HG03520 (cell line): ENCODE measurements around the gene KLHL11.

Source experiments
- ATAC-seq: cut with Tn5 transposase; IDR thresholded peaks from one replicate; pipeline ENCODE4 v1.9.1; 2021; ENCODE audit warnings: mild to moderate bottlenecking, moderate library complexity; ENCODE audit not compliant: unreplicated experiment

KLHL11 gene, protein sequence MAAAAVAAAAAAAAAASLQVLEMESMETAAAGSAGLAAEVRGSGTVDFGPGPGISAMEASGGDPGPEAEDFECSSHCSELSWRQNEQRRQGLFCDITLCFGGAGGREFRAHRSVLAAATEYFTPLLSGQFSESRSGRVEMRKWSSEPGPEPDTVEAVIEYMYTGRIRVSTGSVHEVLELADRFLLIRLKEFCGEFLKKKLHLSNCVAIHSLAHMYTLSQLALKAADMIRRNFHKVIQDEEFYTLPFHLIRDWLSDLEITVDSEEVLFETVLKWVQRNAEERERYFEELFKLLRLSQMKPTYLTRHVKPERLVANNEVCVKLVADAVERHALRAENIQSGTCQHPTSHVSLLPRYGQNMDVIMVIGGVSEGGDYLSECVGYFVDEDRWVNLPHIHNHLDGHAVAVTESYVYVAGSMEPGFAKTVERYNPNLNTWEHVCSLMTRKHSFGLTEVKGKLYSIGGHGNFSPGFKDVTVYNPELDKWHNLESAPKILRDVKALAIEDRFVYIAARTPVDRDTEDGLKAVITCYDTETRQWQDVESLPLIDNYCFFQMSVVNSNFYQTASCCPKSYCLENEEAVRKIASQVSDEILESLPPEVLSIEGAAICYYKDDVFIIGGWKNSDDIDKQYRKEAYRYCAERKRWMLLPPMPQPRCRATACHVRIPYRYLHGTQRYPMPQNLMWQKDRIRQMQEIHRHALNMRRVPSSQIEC

DNA sequence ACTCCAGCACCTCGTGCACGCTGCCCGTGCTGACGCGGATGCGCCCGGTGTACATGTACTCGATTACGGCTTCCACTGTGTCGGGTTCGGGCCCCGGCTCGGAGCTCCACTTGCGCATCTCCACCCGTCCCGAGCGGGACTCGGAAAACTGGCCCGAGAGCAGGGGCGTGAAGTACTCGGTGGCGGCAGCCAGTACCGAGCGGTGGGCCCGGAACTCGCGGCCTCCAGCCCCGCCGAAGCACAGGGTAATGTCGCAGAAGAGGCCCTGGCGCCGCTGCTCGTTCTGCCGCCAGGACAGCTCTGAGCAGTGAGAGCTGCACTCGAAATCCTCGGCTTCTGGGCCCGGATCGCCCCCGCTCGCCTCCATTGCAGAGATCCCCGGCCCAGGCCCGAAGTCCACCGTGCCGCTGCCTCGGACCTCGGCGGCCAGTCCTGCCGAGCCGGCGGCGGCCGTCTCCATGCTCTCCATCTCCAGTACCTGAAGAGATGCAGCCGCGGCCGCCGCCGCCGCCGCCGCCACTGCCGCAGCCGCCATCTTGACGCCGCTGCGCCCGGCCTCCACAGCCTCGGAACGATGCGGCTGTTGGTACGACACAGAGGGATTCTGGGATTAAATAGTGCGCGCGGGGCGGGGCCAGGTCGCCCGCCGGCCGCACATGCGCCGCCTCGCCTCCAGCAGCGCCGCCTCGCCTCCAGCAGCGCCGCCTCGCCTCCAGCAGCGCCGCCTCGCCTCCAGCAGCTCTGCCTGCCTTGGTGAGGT lies at the start of gene KLHL11:
Gene KLHL11, minus strand, starts transcription at position 588 of the 760 bp plus-strand sequence. Its CDS starts 53 bp downstream, at position 535.
- peak; percentile 76 for ATAC-seq

DNA sequence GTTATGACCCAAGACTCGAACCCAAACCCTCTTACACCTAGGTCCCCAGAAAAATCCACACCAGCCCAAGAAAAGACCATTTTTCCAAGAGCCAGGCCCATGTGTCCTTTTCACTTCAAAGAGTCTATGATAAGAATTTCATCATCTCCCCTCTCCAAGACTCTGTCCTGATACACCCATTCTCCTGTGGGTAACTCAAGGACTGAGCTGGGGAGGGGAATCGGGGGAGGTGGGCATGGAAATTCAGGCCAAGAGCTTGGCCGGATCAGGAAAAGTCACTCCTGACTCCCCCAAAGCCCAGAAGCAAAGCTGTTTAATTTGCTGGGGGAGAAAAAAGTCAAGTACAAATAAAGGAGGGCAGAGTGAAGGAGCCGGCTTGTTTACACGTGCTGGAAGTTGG lies 49.8 kb upstream of the KLHL11 start:
- no peak for ATAC-seq

DNA sequence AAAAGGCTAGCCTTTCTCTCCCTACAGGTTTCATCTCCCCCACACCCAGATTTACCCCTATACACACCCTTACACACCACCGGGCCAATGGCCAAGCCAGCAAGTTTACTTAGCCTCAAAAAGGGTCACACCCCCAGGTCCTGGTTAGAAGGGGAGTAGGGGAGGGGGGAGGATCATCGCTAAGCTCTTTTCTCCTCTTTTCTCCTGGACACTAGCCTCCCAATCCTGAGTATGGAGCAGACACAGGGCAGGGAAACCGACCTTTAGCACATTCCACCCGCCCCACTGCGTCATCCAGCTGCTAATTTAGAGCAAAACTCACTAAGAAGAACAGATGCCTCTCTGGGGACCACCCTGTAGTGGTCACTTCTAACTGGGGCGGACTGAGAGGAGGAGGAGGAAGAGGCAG lies 49.1 kb upstream of the KLHL11 start:
- no peak for ATAC-seq

DNA sequence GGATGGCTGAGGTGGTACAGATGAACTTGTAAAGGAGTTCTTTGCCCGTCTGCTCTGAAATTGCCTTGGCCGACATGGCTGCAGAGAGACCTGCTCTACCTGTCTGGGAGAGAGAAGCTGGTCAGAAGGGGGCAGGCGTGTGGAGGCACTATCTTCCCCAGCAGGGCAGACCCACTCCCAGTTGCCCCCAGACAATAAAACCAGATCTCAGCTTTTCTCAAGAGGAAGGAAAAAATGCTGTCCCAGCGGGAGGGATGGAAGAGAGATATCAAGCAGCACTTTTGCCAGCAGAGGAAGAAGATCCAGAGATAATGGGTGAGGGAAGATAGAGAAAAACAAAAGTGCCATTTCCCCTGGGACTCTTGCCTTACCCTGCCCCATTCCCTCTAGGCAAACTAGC lies 48.6 kb upstream of the KLHL11 start:
- no peak for ATAC-seq

DNA sequence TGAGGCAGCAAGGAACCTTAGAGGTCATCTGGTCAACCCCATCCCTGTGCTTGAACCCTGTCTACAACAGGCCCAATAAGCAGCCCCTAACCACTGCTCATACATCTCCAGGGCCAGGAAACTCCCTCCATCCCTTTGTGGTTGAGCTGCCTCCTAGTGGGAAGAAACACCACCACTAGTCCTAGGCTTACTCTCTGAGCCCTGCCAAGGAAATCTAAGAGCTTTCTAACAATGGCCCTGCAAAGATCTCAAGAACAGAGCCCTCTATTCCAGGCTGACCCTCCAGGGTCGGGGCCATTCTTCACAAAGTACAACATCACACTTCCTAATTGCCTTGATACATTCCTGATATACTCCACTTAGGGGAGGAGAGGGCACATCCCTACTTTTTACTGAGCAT lies 47.7 kb upstream of the KLHL11 start:
- no peak for ATAC-seq

DNA sequence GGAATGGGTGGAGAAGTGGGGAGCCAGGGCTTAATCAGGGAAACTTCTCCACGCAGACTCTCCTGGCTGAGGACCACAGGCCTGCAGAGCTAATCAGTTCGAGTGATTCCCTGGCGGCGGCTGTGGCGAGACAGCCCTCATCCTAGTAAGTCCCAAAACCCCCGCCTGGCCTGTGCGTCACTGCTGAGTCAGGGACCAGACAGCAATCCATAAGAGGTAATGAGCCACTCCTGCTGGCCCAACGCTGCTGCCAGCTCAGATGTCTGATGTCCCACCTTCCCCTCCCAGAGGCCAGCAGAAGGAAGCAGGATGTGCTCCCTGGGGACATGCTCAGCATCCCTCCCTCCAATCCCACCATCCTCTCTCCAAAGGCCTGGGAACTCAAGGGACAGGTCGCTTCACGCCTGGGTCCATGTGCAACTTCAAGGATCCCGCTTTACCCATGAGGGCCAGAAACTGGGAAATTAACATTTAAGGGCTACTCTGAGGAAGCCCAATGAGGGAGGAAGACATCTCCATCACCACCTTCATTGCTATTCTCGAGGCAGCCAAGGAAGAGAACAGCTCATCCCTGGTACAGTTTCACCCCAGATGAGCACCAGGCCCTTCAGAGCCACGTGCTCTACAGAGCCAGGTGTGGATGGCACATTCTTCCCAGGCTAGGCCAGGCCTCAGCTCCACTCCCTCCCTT lies 45.6 kb upstream of the KLHL11 start:
- no peak for ATAC-seq

DNA sequence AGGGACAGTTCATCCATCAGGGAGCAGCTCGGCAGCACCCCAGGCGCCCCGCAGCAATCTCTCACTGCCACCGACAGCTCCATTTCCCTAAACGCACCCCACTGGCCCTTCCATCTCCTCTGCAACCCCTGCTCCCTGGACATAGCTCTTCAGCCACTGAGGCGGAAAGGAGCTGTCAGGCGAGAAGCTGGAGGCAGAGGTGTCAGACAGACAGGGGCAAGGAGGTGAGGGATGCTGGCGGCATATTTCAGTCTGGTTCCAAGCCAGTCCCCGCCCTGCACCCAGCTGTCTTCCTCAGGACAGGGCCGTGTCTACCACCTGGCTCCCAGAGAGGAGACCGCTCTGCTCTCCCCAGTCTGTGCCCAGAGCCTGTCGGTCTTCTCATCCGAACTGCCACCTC lies 43.9 kb upstream of the KLHL11 start:
- no peak for ATAC-seq

DNA sequence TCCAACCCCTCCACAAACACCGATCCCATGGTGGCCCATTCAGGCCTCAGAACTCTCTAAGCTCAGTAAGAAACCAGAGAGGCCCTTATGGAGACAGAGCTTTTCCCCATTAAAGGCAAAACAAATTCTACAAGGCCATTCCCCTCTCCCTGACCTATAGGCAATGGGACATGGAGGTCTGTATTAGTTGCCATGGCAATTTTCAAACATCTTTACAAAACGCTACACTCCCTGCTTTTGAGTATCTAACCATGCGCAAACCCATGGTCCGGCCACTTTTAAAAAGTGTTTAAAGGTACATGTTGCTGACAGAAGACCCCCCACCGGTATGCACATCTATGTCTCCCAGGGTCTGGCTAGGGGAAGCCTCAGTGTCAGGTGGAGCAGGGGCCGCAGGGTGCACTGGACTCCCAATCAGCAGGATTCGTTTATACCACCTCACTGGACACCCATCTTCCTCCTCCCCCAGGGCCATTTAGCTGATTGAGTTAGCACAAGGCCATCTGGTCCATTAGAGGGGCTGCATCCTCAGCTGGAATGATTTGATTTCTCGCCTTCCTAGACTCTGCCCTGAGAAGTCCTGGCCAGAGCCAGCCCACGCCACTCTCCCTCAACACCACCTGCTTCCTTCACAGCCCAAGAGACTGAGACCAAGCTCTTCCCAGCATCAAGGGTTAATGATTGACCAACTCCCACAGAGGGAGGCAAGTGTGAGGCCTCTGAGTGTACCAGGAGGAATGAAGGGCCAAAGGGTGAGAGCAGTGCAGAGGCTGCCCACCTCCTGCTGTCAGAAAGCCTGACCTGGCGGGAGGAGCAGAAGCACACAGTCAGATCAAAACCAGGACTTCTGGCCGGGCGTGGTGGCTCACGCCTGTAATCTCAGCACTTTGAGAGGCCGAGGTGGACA lies 42.7 kb upstream of the KLHL11 start:
- no peak for ATAC-seq

DNA sequence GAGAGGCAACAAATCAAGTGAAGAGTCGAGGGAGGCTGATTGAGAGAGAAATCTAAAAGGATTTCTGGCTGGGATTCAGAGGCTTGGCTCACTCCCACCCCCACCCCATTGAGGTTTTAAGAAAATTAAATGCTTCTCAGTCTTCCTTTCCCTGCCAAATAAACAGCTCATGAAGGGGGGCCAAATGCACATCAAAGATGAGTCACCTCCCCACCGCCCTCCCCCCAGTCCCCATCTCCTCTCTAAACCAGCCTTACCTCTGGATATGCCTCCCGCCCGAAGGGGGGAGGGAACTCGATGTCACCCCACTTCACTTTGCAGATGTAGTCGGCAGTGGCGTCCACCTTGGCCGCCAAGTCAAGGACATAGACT lies 41.9 kb upstream of the KLHL11 start:
- no peak for ATAC-seq

DNA sequence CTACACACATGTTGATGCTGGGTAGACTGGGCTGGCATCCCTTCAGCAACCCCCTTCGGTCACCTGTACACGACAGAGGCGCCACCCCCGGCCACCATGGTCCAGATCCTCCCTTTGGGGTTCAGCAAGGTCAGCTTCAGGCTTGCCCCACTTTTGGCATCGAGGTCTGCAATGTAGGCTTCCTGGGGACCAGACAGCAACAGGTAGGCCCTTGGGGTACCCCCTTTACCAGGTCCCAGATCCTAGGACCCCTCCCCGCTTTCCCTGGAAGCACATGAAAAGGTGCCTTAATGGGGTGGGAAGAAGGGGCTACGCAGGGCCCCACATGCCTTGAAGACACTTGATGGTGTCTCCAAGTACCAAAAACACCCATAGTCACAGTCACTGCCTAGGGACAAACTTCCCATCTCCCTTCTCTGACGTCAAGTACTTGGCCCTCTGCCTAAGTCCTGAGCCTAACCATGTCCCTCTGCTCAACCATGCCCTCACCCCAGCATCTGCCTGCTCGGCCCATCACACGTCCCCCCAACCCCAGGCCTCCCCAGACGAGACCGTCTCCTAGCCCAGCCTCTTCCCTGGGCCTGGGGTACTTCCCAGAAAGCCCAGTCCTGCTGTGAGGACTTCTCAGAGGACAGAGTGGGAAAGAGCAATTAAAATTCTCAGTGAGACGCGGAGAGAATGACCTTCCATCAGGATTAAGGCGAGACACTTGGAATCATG lies 41.4 kb upstream of the KLHL11 start:
- no peak for ATAC-seq

DNA sequence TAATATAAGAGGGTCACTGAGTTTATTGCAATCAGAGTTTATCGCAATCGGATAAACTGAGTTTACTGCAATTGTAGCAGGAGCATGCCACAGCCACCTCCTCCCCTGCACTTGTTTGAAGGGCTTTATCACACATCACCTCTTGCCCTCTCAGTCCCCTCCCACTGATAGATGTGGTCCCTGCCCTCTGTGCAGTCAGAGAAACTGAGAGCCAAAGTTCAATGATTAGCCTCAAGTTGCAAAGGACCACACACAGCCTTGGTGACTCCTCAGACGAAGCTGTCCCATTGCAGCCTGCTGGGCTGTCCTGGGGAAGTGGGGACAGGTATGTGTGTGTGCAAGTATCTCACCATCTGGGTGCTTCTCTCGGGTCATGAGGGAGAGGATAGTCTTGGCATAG lies 39.9 kb upstream of the KLHL11 start:
- no peak for ATAC-seq

DNA sequence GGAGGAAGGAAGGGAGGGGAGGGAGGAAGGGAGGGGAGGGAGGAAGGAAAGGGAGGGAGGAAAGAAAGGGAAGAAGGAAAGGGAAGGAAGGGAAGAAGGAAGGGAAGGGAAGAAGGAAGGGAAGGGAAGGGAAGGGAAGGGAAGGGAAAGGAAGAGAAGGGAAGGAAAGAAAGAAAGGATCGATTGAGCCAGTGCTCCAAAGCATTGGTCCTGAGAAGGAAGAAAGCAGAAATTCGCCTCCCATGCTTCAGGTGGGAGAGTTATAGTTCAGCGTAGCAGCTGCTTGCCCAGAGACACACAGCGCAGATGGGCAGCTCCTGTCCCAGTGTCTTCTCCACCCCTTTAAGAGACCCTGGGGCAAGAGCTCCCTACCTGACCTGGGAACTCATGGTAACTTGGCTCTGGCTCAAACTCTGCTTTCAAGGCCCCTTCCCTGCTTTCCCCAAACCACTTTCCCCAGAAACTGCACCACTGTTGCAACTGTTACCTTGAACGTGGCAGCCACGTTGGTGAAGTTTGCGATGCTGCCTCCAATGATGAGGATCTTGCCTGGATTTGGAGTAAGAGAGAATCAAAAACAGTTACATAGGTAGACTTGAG lies 39.1 kb upstream of the KLHL11 start:
- no peak for ATAC-seq

DNA sequence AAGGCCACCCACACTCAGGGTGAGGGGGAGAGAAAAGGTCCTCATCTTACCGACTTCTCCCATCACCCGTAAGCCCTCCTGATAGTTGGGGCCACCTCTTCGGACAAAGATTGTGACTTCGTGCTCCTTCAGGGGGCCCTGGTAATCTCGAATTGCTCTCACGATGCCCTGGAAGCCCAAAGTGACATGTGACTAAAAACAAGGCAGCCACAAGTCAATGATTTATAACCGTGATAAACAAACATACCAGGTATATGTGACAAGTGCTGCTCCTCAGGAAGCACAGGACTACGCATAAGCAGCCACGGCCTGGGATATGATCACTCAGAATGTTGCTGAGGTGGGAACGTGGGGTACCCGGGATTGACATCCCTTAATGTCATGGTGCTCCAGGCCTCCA lies 36.4 kb upstream of the KLHL11 start:
- no peak for ATAC-seq

DNA sequence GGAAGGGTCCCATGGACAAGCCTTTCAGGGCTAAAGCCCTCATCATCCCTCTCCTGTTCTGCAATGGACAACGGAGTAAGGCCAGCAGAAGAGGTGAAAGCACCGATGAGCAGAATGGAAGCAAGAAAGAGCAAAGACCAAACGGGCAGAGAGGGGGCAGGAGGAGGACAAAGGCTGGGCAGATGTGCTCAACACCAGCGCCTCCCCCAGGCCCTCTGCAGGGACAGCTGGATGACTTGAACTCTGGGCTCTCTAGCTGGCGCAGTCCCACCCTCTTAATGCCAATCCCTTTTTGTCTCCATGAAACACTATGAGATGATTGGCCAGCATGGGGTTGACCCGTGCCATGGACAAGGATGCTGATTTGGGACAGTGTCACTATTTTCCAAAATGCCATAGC lies 31.5 kb upstream of the KLHL11 start:
- ATAC-seq, result no peak

DNA sequence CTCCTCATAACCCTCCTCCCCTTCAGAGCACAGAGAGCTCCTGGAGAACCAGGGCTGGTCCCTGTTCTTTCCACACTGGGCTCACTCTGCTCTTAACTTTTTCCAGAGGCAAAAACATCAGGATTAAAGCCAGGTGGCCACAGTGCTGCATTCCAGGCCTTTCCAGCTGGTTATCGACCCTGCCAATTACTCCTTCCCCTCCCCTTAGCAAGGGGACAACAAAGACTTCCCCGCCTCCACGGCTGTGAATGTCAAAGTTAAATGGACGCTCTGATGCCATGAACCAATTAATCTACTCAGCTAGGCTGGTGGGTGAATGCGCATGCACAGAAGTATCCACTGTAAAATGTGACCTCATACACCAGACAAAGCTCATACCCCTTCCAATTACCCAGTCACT lies 30.4 kb upstream of the KLHL11 start:
- ATAC-seq, result no peak

DNA sequence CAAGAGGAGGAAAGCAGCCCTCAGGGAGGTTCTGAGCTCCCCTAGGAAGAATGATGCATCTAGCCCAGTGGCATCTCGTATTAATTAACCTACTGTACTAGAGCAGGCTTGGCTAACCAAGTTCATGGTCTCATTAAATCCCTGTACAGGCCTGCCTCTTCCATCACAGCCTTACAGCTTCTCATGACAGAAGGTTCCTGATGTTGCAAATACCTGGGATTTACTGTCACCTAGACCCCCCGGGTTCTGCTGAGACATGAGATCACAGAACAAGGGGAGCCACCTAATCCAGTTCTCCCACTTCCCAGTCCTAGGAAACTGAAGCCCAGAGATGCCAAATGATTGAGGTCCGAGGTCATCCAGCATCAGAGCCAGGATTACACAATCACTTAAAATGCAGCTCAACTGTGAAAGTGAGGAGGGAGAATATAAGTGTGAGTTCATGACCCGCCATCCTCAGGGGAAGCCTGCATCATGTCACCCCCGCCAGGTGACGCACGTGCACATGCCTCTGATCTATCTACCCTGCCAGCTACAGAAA lies 29.6 kb upstream of the KLHL11 start:
- no peak for ATAC-seq

DNA sequence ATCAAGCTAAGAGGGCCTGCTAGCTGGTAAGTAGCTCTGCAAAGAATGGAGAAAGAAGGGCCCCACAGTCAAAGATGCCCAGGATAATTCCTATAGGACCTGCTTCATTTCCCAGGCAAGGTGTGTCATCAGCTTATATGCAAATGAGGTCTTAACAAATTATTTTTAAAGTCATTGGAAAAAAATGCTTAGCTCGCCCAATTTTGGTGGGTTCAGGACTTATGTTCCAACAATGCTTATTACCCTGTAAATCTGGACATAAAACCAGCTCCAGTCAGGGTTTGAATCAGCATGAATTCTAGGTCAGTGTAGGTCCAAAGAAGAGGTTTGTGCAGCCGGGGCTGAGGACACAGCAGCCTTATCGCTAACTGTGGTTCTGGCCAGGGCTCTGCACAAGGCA lies 28.2 kb upstream of the KLHL11 start:
- ATAC-seq, result no peak

DNA sequence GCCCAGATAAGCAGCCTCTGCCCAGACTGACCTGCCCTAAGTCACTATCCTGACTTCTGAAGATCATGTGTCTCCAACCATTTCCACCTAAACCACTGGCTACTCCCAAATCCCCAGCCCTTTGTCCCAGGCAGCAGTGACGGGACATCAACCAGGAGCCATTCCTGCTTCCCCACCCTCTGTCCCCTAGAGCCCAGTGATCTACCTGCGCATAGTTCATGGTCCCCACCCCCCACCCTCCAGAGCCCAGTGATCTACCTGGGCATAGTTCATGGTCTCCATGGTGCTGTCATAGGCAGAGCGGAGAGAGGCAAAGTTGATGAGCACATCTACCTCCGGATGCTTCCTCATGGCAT lies 26.8 kb upstream of the KLHL11 start:
- no peak for ATAC-seq
